ENCODE data around the gene MGMT.

The MGMT gene

GRCh38 chr10:129745186-129745750 lies 278.2 kb downstream of the MGMT start:
- ATAC-seq (ENCODE audit: insufficient read depth, low read depth) (no peak), DNase-seq (no peak)
- Histone ChIP-seq H3K4me1 (ENCODE audit: insufficient read depth, low read length) (peaks cover 7% of the 10 kb centered on the region; the same call in 1 of the 2 replicates), H3K4me2 (ENCODE audit: insufficient read depth, low read length) (no peak overlapping the region), H3K27me3 (ENCODE audit: insufficient read depth, low read length, poor library complexity) (no peaks in the 10 kb centered on the region), H3K9ac (ENCODE audit: low read depth, low read length) (no peak overlapping the region), H3K27ac (ENCODE audit: low read length) (no peak overlapping the region), H4K20me1 (ENCODE audit: insufficient read depth, low read length) (no peaks in the 10 kb centered on the region), H3K4me3 (ENCODE audit: low read depth in 1 of 2, low read length in 2 of 2) (no peak overlapping the region), H3K9me3 (ENCODE audit: insufficient read depth, low read length, severe bottlenecking) (peaks cover 12% of the 10 kb centered on the region), H3K79me2 (ENCODE audit: insufficient read depth, low read length) (no peaks in the 10 kb centered on the region), H3K36me3 (ENCODE audit: insufficient read depth, low read length) (no peaks in the 10 kb centered on the region), H2AFZ (ENCODE audit: low read depth, low read length) (no peak overlapping the region)
- no peak for TF ChIP-seq CTCF (IDR thresholded peaks at IDR 0.05; ENCODE audit: borderline replicate concordance, extremely low read depth, low read length, poor library complexity, severe bottlenecking)
- no peak for TF ChIP-seq EZH2 (IDR thresholded peaks at IDR 0.05; ENCODE audit: borderline replicate concordance, low read depth, low read length, severe bottlenecking)

- H3K79me2 ChIP-seq (ENCODE audit: insufficient read depth, low read length) = no peaks in the 10 kb centered on the region
- ATAC-seq (ENCODE audit: insufficient read depth, low read depth) (no peak), DNase-seq (peak; percentile 1)
- peak; percentile 4 for TF ChIP-seq CTCF (IDR thresholded peaks at IDR 0.05; ENCODE audit: borderline replicate concordance, extremely low read depth, low read length, poor library complexity, severe bottlenecking)
- no peak for TF ChIP-seq EZH2 (IDR thresholded peaks at IDR 0.05; ENCODE audit: borderline replicate concordance, low read depth, low read length, severe bottlenecking)
- H3K9ac ChIP-seq (ENCODE audit: low read depth, low read length) = no peak overlapping the region
- peak overlapping the region; percentile 32; the same call in 1 of the 2 replicates for H3K27ac ChIP-seq (ENCODE audit: low read length)
- H3K36me3 ChIP-seq (ENCODE audit: insufficient read depth, low read length) = peaks cover 11% of the 10 kb centered on the region
- peaks cover 49% of the 10 kb centered on the region for H3K4me1 ChIP-seq (ENCODE audit: insufficient read depth, low read length)
- no peak overlapping the region for H3K4me3 ChIP-seq (ENCODE audit: low read depth in 1 of 2, low read length in 2 of 2)
- no peak overlapping the region for H2AFZ ChIP-seq (ENCODE audit: low read depth, low read length)
- H3K4me2 ChIP-seq (ENCODE audit: insufficient read depth, low read length) = no peak overlapping the region
- peaks cover 9% of the 10 kb centered on the region for H3K9me3 ChIP-seq (ENCODE audit: insufficient read depth, low read length, severe bottlenecking)
- H3K27me3 ChIP-seq (ENCODE audit: insufficient read depth, low read length, poor library complexity) = no peaks in the 10 kb centered on the region
- H4K20me1 ChIP-seq (ENCODE audit: insufficient read depth, low read length) = no peaks in the 10 kb centered on the region
Measured at GRCh38 chr10:129754211-129755050, 287.4 kb downstream of the MGMT start.

GRCh38 chr10:129755158-129755591 lies 288.1 kb downstream of the MGMT start:
- no peak for TF ChIP-seq EZH2 (IDR thresholded peaks at IDR 0.05; ENCODE audit: borderline replicate concordance, low read depth, low read length, severe bottlenecking)
- H3K27ac ChIP-seq (ENCODE audit: low read length) = peak overlapping the region; percentile 88
- H3K4me3 ChIP-seq (ENCODE audit: low read depth in 1 of 2, low read length in 2 of 2) = no peak overlapping the region

GRCh38 chr10:129755621-129756020 lies 288.6 kb downstream of the MGMT start:
- Histone ChIP-seq H3K9ac (ENCODE audit: low read depth, low read length) (no peak overlapping the region), H3K4me2 (ENCODE audit: insufficient read depth, low read length) (no peak overlapping the region), H2AFZ (ENCODE audit: low read depth, low read length) (no peak overlapping the region), H3K27ac (ENCODE audit: low read length) (peak overlapping the region; percentile 88), H3K27me3 (ENCODE audit: insufficient read depth, low read length, poor library complexity) (no peaks in the 10 kb centered on the region), H3K9me3 (ENCODE audit: insufficient read depth, low read length, severe bottlenecking) (peaks cover 6% of the 10 kb centered on the region), H4K20me1 (ENCODE audit: insufficient read depth, low read length) (no peaks in the 10 kb centered on the region), H3K36me3 (ENCODE audit: insufficient read depth, low read length) (peaks cover 19% of the 10 kb centered on the region), H3K4me1 (ENCODE audit: insufficient read depth, low read length) (peaks cover 51% of the 10 kb centered on the region), H3K4me3 (ENCODE audit: low read depth in 1 of 2, low read length in 2 of 2) (no peak overlapping the region), H3K79me2 (ENCODE audit: insufficient read depth, low read length) (no peaks in the 10 kb centered on the region)
- ATAC-seq (ENCODE audit: insufficient read depth, low read depth) = no peak
- TF ChIP-seq EZH2 (IDR thresholded peaks at IDR 0.05; ENCODE audit: borderline replicate concordance, low read depth, low read length, severe bottlenecking) = no peak
- TF ChIP-seq CTCF (IDR thresholded peaks at IDR 0.05; ENCODE audit: borderline replicate concordance, extremely low read depth, low read length, poor library complexity, severe bottlenecking) = no peak
- peak; percentile 2 for DNase-seq

More at GRCh38 chr10:129755158-129755591, 288.1 kb downstream of the MGMT start:
- no peaks in the 10 kb centered on the region for H3K27me3 ChIP-seq (ENCODE audit: insufficient read depth, low read length, poor library complexity)
- H3K36me3 ChIP-seq (ENCODE audit: insufficient read depth, low read length) = peaks cover 19% of the 10 kb centered on the region
- H3K4me1 ChIP-seq (ENCODE audit: insufficient read depth, low read length) = peaks cover 51% of the 10 kb centered on the region
- ATAC-seq (ENCODE audit: insufficient read depth, low read depth) = no peak
- H3K4me2 ChIP-seq (ENCODE audit: insufficient read depth, low read length) = no peak overlapping the region
- H3K9me3 ChIP-seq (ENCODE audit: insufficient read depth, low read length, severe bottlenecking) = peaks cover 6% of the 10 kb centered on the region
- H3K79me2 ChIP-seq (ENCODE audit: insufficient read depth, low read length) = no peaks in the 10 kb centered on the region
- H3K9ac ChIP-seq (ENCODE audit: low read depth, low read length) = no peak overlapping the region
- no peaks in the 10 kb centered on the region for H4K20me1 ChIP-seq (ENCODE audit: insufficient read depth, low read length)
- no peak overlapping the region for H2AFZ ChIP-seq (ENCODE audit: low read depth, low read length)
- DNase-seq = no peak
